Measurements from ENCODE around the gene ZFR.

Gene ZFR

GRCh38 chr5:32319926-32320543, 124.5 kb downstream of the ZFR start:
- Histone ChIP-seq H3K27me3 (ENCODE audit: low read length) (no peaks in the 10 kb centered on the region), H3K36me3 (ENCODE audit: low read length) (no peaks in the 10 kb centered on the region), H3F3A (ENCODE audit: insufficient read depth) (no peaks in the 10 kb centered on the region), H3K4me2 (ENCODE audit: low read depth, low read length, poor library complexity, severe bottlenecking) (no peak overlapping the region), H3K9ac (ENCODE audit: low read length) (no peak overlapping the region), H3K9me3 (ENCODE audit: insufficient read depth, low read length) (peaks cover 10% of the 10 kb centered on the region; the same call in 1 of the 2 replicates), H2AFZ (ENCODE audit: low read depth, low read length, severe bottlenecking) (no peak overlapping the region), H3K9me2 (replicated peaks; ENCODE audit: insufficient read depth, low read length) (no peaks in the 10 kb centered on the region), H3K4me3 (ENCODE audit: insufficient read depth, low read length, poor library complexity, severe bottlenecking) (no peak overlapping the region), H4K20me1 (ENCODE audit: low read depth, low read length) (no peaks in the 10 kb centered on the region), H3K27ac (ENCODE audit: low read depth, low read length) (no peak overlapping the region), H3K79me2 (ENCODE audit: insufficient read depth, low read length) (no peaks in the 10 kb centered on the region)
- TF ChIP-seq EZH2phosphoT487 (conservative IDR thresholded peaks at IDR 0.05; ENCODE audit: low read length), result no peak
- TF ChIP-seq, protein P1, sequence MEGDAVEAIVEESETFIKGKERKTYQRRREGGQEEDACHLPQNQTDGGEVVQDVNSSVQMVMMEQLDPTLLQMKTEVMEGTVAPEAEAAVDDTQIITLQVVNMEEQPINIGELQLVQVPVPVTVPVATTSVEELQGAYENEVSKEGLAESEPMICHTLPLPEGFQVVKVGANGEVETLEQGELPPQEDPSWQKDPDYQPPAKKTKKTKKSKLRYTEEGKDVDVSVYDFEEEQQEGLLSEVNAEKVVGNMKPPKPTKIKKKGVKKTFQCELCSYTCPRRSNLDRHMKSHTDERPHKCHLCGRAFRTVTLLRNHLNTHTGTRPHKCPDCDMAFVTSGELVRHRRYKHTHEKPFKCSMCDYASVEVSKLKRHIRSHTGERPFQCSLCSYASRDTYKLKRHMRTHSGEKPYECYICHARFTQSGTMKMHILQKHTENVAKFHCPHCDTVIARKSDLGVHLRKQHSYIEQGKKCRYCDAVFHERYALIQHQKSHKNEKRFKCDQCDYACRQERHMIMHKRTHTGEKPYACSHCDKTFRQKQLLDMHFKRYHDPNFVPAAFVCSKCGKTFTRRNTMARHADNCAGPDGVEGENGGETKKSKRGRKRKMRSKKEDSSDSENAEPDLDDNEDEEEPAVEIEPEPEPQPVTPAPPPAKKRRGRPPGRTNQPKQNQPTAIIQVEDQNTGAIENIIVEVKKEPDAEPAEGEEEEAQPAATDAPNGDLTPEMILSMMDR (IDR thresholded peaks at IDR 0.05; ENCODE audit: insufficient read depth, low read length, poor library complexity, severe bottlenecking), result no peak

GRCh38 chr5:32319392-32319791, 125.1 kb downstream of the ZFR start:
- Histone ChIP-seq H3K4me3 (ENCODE audit: insufficient read depth, low read length, poor library complexity, severe bottlenecking) (no peak overlapping the region), H3K4me2 (ENCODE audit: low read depth, low read length, poor library complexity, severe bottlenecking) (no peak overlapping the region), H3K9ac (ENCODE audit: low read length) (no peak overlapping the region), H3K27me3 (ENCODE audit: low read length) (no peaks in the 10 kb centered on the region), H3K9me2 (replicated peaks; ENCODE audit: insufficient read depth, low read length) (no peaks in the 10 kb centered on the region), H3K27ac (ENCODE audit: low read depth, low read length) (no peak overlapping the region), H3F3A (ENCODE audit: insufficient read depth) (no peaks in the 10 kb centered on the region), H3K79me2 (ENCODE audit: insufficient read depth, low read length) (no peaks in the 10 kb centered on the region), H3K36me3 (ENCODE audit: low read length) (no peaks in the 10 kb centered on the region), H2AFZ (ENCODE audit: low read depth, low read length, severe bottlenecking) (no peak overlapping the region), H3K9me3 (ENCODE audit: insufficient read depth, low read length) (peaks cover 10% of the 10 kb centered on the region; the same call in 1 of the 2 replicates), H4K20me1 (ENCODE audit: low read depth, low read length) (no peaks in the 10 kb centered on the region)
- TF ChIP-seq, protein P1 (IDR thresholded peaks at IDR 0.05; ENCODE audit: insufficient read depth, low read length, poor library complexity, severe bottlenecking), result no peak

- no peak overlapping the region for H3K9ac ChIP-seq (ENCODE audit: low read length)
- no peak for TF ChIP-seq EZH2phosphoT487 (conservative IDR thresholded peaks at IDR 0.05; ENCODE audit: low read length)
- TF ChIP-seq, protein P1 (IDR thresholded peaks at IDR 0.05; ENCODE audit: insufficient read depth, low read length, poor library complexity, severe bottlenecking), result no peak
- no peak overlapping the region for H3K4me2 ChIP-seq (ENCODE audit: low read depth, low read length, poor library complexity, severe bottlenecking)
Measured at GRCh38 chr5:32317041-32317440, 127.5 kb downstream of the ZFR start.

More at GRCh38 chr5:32317041-32317440, 127.5 kb downstream of the ZFR start:
- no peaks in the 10 kb centered on the region for H3K9me2 ChIP-seq (replicated peaks; ENCODE audit: insufficient read depth, low read length)
- H3F3A ChIP-seq (ENCODE audit: insufficient read depth), result no peaks in the 10 kb centered on the region
- peaks cover 6% of the 10 kb centered on the region; the same call in 1 of the 2 replicates for H3K9me3 ChIP-seq (ENCODE audit: insufficient read depth, low read length)
- H3K4me3 ChIP-seq (ENCODE audit: insufficient read depth, low read length, poor library complexity, severe bottlenecking), result no peak overlapping the region
- no peak overlapping the region for H2AFZ ChIP-seq (ENCODE audit: low read depth, low read length, severe bottlenecking)
- no peaks in the 10 kb centered on the region for H3K27me3 ChIP-seq (ENCODE audit: low read length)
- no peaks in the 10 kb centered on the region for H4K20me1 ChIP-seq (ENCODE audit: low read depth, low read length)
- no peaks in the 10 kb centered on the region for H3K36me3 ChIP-seq (ENCODE audit: low read length)
- no peak overlapping the region for H3K27ac ChIP-seq (ENCODE audit: low read depth, low read length)
- peaks cover 3% of the 10 kb centered on the region; the same call in 1 of the 2 replicates for H3K79me2 ChIP-seq (ENCODE audit: insufficient read depth, low read length)
